ENCODE results near the gene DYNC1I2. TPM values are rescaled to one million over a fixed set of nuclear protein-coding genes. Genes with fewer than 3 reads are reported as not detected.

The DYNC1I2 gene
- total and polyA plus RNA-seq, 4 donors: 79.5 to 103 (median 93.1) TPM

DNA sequence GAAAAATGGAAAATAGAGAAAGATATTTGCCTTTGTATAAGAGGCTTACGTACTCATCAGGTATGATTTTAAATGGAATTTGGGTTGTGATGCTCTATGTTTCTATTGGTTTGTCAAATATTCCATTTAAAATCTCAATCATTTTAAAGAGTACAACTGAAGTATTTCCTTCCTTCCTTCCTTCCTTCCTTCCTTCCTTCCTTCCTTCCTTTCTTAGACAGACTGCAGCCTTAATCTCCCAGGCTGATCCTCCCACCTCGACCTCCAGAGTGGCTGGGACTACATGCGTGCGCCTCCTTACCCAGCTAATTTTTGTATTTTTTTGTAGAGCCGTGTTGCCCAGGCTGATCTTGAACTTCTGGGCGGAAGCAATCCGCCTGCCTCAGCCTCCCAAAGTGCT, 15.4 kb upstream of the DYNC1I2 start:
- no peak for DNase-seq
- Histone ChIP-seq H3K9me3 (ENCODE audit: control insufficient read depth, low read length) (no peaks in the 10 kb centered on the region), H3K4me1 (ENCODE audit: control insufficient read depth in 1 of 2, insufficient read depth in 2 of 2, low read length in 2 of 2) (peaks cover 0 to 2% of the 10 kb centered on the region in 2 donors), H3K36me3 (ENCODE audit: control insufficient read depth in 1 of 2, insufficient read depth in 2 of 2, low read length in 1 of 2) (no peaks in the 10 kb centered on the region), H3K27me3 (ENCODE audit: control insufficient read depth in 1 of 2, insufficient read depth in 2 of 2, low read length in 1 of 2) (no peaks in the 10 kb centered on the region), H3K4me3 (ENCODE audit: low read length in 2 of 2) (no peak overlapping the region), H3K27ac (ENCODE audit: low read depth in 1 of 2, low read length in 2 of 2) (no peak overlapping the region)
- WGBS, 2 donors: 92 to 94% methylated on average over 7 of the region's 7 CpGs
- intact Hi-C loops (cut with DNase I): no loop called here
- no peak for ATAC-seq (ENCODE audit: low FRiP score)

- intact Hi-C loops (cut with DNase I): no loop called here
- ATAC-seq (ENCODE audit: low FRiP score): no peak
- no peaks in the 10 kb centered on the region for H3K9me3 ChIP-seq (ENCODE audit: control insufficient read depth, low read length)
- no peaks in the 10 kb centered on the region for H3K36me3 ChIP-seq (ENCODE audit: control insufficient read depth in 1 of 2, insufficient read depth in 2 of 2, low read length in 1 of 2)
- no peak overlapping the region for H3K27ac ChIP-seq (ENCODE audit: low read depth in 1 of 2, low read length in 2 of 2)
- H3K4me3 ChIP-seq (ENCODE audit: low read length in 2 of 2): no peak overlapping the region
- WGBS, 2 donors: 39 to 42% methylated on average over 1 of the region's 1 CpG
- H3K4me1 ChIP-seq (ENCODE audit: control insufficient read depth in 1 of 2, insufficient read depth in 2 of 2, low read length in 2 of 2): peaks cover 0 to 2% of the 10 kb centered on the region in 2 donors
- H3K27me3 ChIP-seq (ENCODE audit: control insufficient read depth in 1 of 2, insufficient read depth in 2 of 2, low read length in 1 of 2): no peaks in the 10 kb centered on the region
- DNase-seq: no peak
Observed at GRCh38 chr2:171673905-171674304, 13.4 kb upstream of the DYNC1I2 start.

DNA sequence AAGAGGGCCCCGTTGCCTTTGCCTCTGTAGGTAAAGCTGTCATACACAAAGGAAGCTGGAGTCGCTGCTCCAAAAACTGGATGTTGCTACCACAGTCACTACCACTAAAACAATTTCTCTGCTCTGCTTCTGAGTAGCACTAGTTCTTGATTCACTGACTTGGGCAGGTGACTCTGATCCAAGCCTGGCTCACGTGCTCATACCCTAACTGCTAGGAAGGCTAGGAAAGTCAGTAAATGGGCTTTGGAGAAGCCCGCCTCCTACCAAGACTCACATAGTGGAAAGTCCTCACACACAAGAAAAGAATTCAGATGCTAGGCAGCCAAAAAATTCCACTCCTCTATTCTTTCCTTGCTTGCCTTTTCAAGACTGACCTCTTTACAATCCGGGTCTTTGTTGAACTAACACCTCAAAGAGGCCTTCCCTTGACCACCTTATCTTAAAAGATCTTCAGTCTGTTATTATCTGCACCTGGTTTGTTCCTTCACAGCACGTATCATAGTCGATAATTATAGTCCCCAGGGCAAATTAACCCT, 11.4 kb upstream of the DYNC1I2 start:
- H3K27ac ChIP-seq (ENCODE audit: low read depth in 1 of 2, low read length in 2 of 2): no peak overlapping the region
- DNase-seq: no peak
- no peak for ATAC-seq (ENCODE audit: low FRiP score)
- H3K27me3 ChIP-seq (ENCODE audit: control insufficient read depth in 1 of 2, insufficient read depth in 2 of 2, low read length in 1 of 2): no peaks in the 10 kb centered on the region
- peaks cover 0 to 2% of the 10 kb centered on the region in 2 donors for H3K4me1 ChIP-seq (ENCODE audit: control insufficient read depth in 1 of 2, insufficient read depth in 2 of 2, low read length in 2 of 2)
- intact Hi-C loops (cut with DNase I): no loop called here
- no peaks in the 10 kb centered on the region for H3K9me3 ChIP-seq (ENCODE audit: control insufficient read depth, low read length)
- no peak overlapping the region for H3K4me3 ChIP-seq (ENCODE audit: low read length in 2 of 2)
- no peaks in the 10 kb centered on the region for H3K36me3 ChIP-seq (ENCODE audit: control insufficient read depth in 1 of 2, insufficient read depth in 2 of 2, low read length in 1 of 2)
- 84 to 85% methylated on average over 7 of the region's 7 CpGs for WGBS, 2 donors

- H3K4me1 ChIP-seq (ENCODE audit: control insufficient read depth in 1 of 2, insufficient read depth in 2 of 2, low read length in 2 of 2): no peaks in the 10 kb centered on the region
- H3K9me3 ChIP-seq (ENCODE audit: control insufficient read depth, low read length): no peaks in the 10 kb centered on the region
- 95 to 96% methylated on average over 1 of the region's 1 CpG for whole genome bisulfite sequencing, 2 donors
- no peaks in the 10 kb centered on the region for H3K36me3 ChIP-seq (ENCODE audit: control insufficient read depth in 1 of 2, insufficient read depth in 2 of 2, low read length in 1 of 2)
- no peak overlapping the region for H3K27ac ChIP-seq (ENCODE audit: low read depth in 1 of 2, low read length in 2 of 2)
- ATAC-seq (ENCODE audit: low FRiP score) (no peak), DNase-seq (no peak)
- intact Hi-C loops (cut with DNase I): no loop called here
- no peak overlapping the region for H3K4me3 ChIP-seq (ENCODE audit: low read length in 2 of 2)
- H3K27me3 ChIP-seq (ENCODE audit: control insufficient read depth in 1 of 2, insufficient read depth in 2 of 2, low read length in 1 of 2): no peaks in the 10 kb centered on the region
Observed at GRCh38 chr2:171678619-171679018, 8.7 kb upstream of the DYNC1I2 start.

DNA sequence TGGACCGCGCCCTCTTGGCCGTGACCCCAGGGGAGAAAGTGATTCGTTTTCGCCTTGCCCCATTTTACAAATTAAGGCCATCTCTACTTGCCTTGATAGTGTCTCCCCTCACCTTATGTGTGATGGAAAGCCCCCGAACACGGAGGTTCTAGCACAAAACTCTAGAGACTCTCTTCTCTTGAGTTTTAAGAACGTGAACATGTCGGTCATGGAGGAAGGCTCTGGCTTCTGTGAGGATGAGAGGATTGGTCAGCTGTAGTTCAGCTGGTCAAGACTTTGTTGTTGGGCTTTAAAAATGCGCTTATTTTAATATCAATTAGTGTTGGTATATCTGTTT, 828 bp downstream of the DYNC1I2 start:
- Histone ChIP-seq H3K4me3 (ENCODE audit: low read length in 2 of 2) (peak overlapping the region; percentile 54 to 87), H3K27me3 (ENCODE audit: control insufficient read depth in 1 of 2, insufficient read depth in 2 of 2, low read length in 1 of 2) (no peaks in the 10 kb centered on the region), H3K27ac (ENCODE audit: low read depth in 1 of 2, low read length in 2 of 2) (peak overlapping the region in 1 of 2 donors; percentile 59), H3K36me3 (ENCODE audit: control insufficient read depth in 1 of 2, insufficient read depth in 2 of 2, low read length in 1 of 2) (no peaks in the 10 kb centered on the region), H3K9me3 (ENCODE audit: control insufficient read depth, low read length) (no peaks in the 10 kb centered on the region), H3K4me1 (ENCODE audit: control insufficient read depth in 1 of 2, insufficient read depth in 2 of 2, low read length in 2 of 2) (no peaks in the 10 kb centered on the region)
- ATAC-seq (ENCODE audit: low FRiP score): peak; percentile 34
- intact Hi-C loops (cut with DNase I): loop anchor here in 1 of 2 donors (10.0 kb wide), 1 partner anchor 113 kb away; no protein-coding TSS in a partner anchor
- DNase-seq: no peak
- WGBS, 2 donors: 0 to 1% methylated on average over 10 of the region's 10 CpGs

DNA sequence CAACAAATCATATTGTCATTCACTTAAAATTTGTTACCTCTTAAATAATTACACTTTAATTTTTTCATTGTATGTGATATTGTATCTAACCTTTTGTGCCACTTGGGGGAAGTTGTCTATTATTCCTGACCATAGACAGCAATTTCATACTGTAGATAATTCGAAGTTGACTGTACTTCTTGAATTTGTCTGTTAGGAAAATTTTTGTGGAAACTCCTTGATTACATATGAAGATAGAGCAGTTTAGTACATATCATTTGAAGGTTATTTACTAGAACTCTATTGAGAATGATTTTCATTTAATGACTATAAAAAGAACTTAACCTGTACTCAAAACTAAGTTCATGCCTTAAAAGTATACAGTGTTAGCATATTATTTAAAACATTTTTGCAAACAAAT, 5.1 kb downstream of the DYNC1I2 start:
- ATAC-seq (ENCODE audit: low FRiP score) (no peak), DNase-seq (no peak)
- intact Hi-C loops (cut with DNase I): no loop called here
- H3K27me3 ChIP-seq (ENCODE audit: control insufficient read depth in 1 of 2, insufficient read depth in 2 of 2, low read length in 1 of 2): no peaks in the 10 kb centered on the region
- WGBS, 2 donors: 86 to 94% methylated on average over 1 of the region's 1 CpG
- H3K4me3 ChIP-seq (ENCODE audit: low read length in 2 of 2): no peak overlapping the region
- no peaks in the 10 kb centered on the region for H3K4me1 ChIP-seq (ENCODE audit: control insufficient read depth in 1 of 2, insufficient read depth in 2 of 2, low read length in 2 of 2)
- H3K27ac ChIP-seq (ENCODE audit: low read depth in 1 of 2, low read length in 2 of 2): no peak overlapping the region
- H3K36me3 ChIP-seq (ENCODE audit: control insufficient read depth in 1 of 2, insufficient read depth in 2 of 2, low read length in 1 of 2): peaks cover 0 to 1% of the 10 kb centered on the region in 2 donors
- no peaks in the 10 kb centered on the region for H3K9me3 ChIP-seq (ENCODE audit: control insufficient read depth, low read length)

GRCh38 chr2:171702781-171703556, 15.7 kb downstream of the DYNC1I2 start:
- WGBS, 2 donors: 85 to 88% methylated on average over 7 of the region's 7 CpGs
- H3K4me3 ChIP-seq (ENCODE audit: low read length in 2 of 2): no peak overlapping the region
- DNase-seq: no peak
- peaks cover 0 to 2% of the 10 kb centered on the region in 2 donors for H3K4me1 ChIP-seq (ENCODE audit: control insufficient read depth in 1 of 2, insufficient read depth in 2 of 2, low read length in 2 of 2)
- no peaks in the 10 kb centered on the region for H3K9me3 ChIP-seq (ENCODE audit: control insufficient read depth, low read length)
- H3K36me3 ChIP-seq (ENCODE audit: control insufficient read depth in 1 of 2, insufficient read depth in 2 of 2, low read length in 1 of 2): no peaks in the 10 kb centered on the region
- no peak for ATAC-seq (ENCODE audit: low FRiP score)
- H3K27ac ChIP-seq (ENCODE audit: low read depth in 1 of 2, low read length in 2 of 2): no peak overlapping the region
- intact Hi-C loops (cut with DNase I): loop anchor here in 1 of 2 donors (10.0 kb wide), 1 partner anchor 402 kb away; the partner anchor contains the start of gene DLX2
- H3K27me3 ChIP-seq (ENCODE audit: control insufficient read depth in 1 of 2, insufficient read depth in 2 of 2, low read length in 1 of 2): no peaks in the 10 kb centered on the region

DNA sequence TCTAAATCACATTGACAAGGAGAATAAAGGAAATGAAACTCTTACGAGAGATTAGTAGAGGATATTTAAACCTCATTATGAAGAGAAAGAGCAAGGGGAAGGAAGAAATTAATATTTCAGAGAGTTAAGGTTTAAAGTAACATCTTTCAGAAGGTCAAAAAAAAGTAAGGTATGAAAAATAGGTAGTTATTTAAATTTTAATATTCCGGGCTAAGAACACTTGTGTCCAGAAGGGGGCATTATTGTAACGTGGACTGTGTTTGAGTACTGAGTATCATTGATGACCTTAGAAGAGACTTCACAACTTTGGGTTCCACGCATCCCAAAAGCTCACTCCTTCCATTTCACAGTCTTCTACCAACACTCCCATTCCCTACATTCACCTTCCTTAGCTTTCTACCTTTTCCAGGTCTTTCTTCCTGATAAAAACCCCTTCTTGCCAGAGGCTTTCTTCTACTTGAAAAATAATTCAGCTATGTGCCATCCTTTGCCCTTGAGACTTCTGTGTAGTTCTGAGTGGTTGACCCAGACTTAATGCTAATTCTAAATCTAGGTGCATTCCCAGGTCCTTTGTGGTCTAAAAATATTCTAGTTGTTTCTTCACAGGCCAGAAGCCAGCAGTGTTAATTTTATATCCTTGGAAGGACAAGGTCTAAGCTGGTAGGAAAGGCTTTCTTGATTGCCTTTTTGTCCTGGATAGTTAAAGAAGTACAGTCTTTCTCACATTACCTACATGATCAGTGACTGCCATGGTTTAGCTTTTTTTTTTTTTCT, 16.5 kb downstream of the DYNC1I2 start:
- intact Hi-C loops (cut with DNase I): loop anchor here in 1 of 2 donors (10.0 kb wide), 1 partner anchor 401 kb away; the partner anchor contains the start of gene DLX2
- Histone ChIP-seq H3K27me3 (ENCODE audit: control insufficient read depth in 1 of 2, insufficient read depth in 2 of 2, low read length in 1 of 2) (no peaks in the 10 kb centered on the region), H3K36me3 (ENCODE audit: control insufficient read depth in 1 of 2, insufficient read depth in 2 of 2, low read length in 1 of 2) (no peaks in the 10 kb centered on the region), H3K27ac (ENCODE audit: low read depth in 1 of 2, low read length in 2 of 2) (no peak overlapping the region), H3K9me3 (ENCODE audit: control insufficient read depth, low read length) (no peaks in the 10 kb centered on the region), H3K4me1 (ENCODE audit: control insufficient read depth in 1 of 2, insufficient read depth in 2 of 2, low read length in 2 of 2) (peaks cover 0 to 2% of the 10 kb centered on the region in 2 donors), H3K4me3 (ENCODE audit: low read length in 2 of 2) (no peak overlapping the region)
- DNase-seq: no peak
- ATAC-seq (ENCODE audit: low FRiP score): no peak
- 59 to 60% methylated on average over 4 of the region's 4 CpGs for WGBS, 2 donors
